Stimulated activated CD4-positive, alpha-beta T cell treated with anti-CD3 and anti-CD28 coated beads, Interleukin-15, amount 100 ng/mL, for 1 hour (primary cell): ENCODE data around the gene GLYATL3.
"Not testable (repeated sequence)": the region's sequence is repeated elsewhere in the genome, so short reads cannot be mapped to it uniquely, and the experiment has no call there.

Source experiments
- DNase-seq, 2 donors: peaks; one replicate each; pipeline ENCODE4 v3.0.0-alpha.2; 2020; ENCODE audit warnings: low read depth in 1 of 2, low spot score in 1 of 2

GLYATL3 gene

DNA sequence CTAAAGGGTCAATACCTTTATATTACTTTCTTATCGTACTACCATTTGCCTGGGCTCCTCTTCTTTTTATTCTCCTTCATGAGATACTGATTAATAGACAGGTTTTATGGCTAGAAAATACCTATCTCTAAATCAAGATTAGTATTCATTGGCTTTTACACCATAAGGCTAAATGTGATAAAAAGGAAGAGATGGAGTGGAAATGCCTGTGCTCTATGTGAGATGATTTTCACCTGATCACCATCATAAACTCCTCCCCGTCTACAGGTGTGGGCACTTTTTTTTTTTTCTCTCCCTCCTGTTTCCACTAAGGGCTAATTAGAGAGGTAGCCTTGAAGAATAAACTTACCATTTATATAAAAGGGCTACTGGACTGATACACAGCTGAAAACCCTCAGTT, at the start of gene GLYATL3:
Gene GLYATL3 (plus strand): TSS at position 301 of the 400 bp plus-strand sequence. CDS start 12,068 bp downstream, outside the sequence.
- no peak for DNase-seq

DNA sequence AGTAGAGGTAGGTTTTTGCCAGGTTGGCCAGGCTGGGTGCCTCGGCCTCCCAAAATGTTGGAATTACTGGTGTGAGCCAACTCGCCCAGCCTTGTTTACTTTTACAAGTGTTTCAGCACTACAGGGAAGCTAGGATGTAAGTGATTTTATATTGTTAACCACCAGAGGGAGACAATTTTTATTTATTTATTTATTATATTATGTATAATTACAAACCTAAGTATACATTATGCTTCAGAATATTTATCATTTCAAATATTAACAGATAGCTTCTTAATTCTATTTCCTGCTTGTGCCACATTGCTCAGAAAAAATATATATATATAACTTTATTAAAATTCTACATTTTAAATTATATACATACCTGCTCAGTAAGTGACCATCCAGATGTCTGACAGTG, 46.5 kb upstream of the GLYATL3 start:
- DNase-seq: no peak

DNA sequence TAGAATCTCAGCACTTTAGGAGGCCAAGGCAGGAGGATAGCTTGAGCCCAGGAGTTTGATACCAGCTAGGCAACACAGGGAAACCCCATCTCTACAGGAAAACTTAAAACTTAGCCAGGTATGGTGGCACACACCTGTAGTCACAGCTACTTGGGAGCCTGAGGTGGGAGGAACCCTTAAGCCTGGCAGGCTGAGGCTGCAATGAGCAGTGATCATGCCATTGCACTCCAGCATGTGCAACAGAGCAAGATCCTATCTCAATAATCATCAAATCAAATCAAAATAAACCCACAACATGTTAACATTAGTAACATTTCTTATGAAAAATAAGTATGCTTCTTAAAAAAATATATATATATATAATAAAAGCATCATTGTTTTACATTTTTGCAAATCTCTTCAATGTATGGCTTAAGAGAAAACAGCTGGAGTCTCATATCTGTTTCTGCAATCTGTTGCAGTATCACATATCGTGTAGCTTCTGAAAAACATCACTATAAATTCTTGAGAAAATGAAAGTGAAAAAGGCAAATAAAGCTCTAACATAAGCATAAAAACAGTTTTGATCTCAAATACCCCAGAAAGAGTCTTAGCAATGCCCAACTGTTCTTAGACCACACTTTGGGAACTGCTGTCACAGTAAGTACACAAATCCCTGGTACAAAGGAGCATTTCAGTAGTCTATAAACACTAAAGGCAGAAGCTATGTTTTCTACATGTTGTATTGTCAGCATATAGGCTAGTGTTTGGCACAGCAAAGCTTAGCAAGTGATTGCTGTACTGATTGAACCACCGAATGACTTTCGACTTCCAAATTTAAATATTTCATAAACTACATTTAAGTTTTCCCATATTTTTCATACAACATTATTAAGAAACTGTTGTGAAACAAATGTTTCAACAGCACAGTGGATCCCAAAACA, 44.7 kb upstream of the GLYATL3 start:
- DNase-seq: no peak

DNA sequence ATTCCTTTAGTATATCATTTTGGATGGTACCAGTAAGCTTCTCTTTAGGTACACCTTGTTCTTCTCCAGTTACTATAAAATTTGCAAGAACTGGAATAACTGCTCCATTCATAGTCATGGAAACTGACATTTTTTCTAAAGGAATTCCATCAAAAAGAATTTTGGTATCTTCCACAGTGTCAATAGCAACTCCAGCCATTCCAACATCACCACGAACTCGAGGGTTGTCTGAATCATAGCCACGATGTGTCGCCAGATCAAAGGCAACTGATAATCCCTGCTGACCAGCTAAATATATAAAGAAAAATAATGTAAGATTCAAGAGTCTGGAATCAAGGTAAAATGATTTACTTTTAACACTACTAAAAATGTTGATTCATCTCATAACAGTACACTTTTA, 42.0 kb upstream of the GLYATL3 start:
- no peak for DNase-seq

DNA sequence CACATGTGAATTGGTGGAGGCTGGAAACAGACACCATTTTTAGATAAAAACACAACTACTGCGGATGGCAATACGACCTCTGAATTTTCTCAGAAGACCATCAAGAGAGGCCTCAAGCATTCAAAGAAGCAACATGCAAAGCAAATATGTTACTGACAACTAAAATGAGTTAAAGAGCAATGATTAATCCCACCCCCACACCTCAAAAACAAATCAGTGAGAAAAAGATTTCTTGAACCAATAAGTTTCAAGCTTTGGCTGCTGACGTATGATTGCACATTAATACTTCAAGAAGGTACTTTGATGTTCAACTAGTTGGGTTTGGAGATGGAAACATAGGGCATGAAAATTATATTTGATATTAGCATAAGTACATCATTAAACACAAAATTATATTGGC, 37.7 kb upstream of the GLYATL3 start:
- DNase-seq: no peak

DNA sequence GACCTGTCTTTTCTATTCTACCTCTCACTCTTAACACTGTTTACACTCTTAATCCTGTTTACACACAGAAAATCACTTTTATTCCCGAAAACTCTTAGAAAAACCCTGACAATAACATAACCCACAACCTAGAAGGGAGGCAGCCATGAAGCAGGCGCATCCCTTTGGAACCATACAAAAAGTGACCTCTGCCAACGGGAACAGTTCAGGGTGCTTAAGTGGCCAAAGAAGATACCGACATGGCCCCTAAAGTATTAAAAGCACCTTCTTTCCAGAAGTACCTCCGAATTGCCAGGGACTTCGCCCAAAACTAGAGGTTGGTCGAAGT, 37.2 kb upstream of the GLYATL3 start:
- DNase-seq: no peak

DNA sequence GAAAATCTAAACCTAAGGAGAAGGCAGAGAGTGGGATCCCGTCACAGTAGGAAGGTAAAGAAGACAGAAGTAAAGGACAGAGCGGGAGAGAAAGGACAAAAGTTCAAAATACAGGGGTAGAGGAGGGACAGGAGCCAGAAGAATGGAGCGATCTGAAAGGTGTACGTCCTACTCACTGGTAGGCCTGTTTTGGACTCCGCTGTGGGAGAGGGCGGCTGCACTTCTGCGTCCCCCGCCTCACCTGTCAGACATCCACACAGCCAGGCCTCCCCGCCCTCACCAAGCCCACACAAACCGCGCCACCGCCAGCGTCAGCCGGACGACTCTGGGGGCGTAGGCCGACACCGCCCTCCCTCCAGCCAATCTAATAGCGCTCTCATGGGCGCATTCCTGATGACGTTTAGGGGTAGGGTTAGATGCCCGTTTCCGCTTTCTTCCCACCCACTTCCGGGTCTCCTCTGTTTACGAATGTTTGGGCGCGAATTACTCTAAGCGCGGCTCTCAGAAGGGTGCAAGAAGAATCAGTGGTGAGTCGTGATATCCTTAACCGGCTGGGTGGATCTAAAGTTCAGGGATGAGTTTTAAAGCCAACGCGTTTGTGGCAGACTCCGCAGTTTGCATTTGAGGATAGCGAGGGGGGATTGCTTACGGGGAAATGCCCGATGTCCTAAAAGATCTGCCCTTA, 36.7 kb upstream of the GLYATL3 start, which contains the start of the genes CENPQ and MMUT:
Gene CENPQ (plus strand): TSS at position 444 of the 685 bp plus-strand sequence. CDS start 6,807 bp downstream, outside the sequence.
Gene MMUT (minus strand): TSS at position 327 of the 685 bp plus-strand sequence. CDS start 3,787 bp downstream, outside the sequence.
- DNase-seq: peak; percentile 72 to 77

DNA sequence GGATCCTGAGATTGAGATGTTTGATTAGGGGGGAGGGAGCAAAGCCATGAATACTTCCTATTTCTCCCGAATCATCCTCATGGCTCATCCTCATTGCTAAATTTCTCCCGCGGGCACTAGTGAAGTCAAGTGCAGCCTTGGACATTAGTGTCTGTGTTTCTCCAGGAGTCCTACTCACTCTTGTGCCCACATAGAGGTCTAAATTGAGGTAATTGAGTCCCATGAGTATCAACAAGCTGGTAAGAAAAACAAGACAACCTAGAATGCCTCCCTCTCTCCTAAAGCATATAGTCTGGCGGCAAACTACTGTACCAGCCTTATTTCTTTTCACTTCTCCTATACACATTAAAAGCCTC, 36.1 kb upstream of the GLYATL3 start:
- no peak for DNase-seq

DNA sequence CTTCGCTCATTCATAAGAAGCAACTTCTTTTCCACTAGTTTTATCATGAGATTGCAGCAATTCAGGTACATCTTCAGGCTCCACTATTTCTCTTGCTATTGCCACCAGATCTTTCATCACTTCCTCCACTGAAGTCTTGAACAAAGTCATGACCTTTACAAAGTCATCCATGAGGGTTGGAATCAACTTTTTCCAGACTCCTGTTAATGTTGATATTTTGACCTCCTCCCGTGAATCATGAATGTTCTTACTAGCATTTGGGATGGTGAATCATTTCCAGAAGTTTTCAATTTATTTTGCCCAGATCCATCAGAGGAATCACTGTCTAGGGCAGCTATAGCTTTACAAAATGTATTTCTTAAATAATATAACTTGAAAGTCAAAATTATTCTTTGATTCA, 35.0 kb upstream of the GLYATL3 start:
- DNase-seq: no peak

DNA sequence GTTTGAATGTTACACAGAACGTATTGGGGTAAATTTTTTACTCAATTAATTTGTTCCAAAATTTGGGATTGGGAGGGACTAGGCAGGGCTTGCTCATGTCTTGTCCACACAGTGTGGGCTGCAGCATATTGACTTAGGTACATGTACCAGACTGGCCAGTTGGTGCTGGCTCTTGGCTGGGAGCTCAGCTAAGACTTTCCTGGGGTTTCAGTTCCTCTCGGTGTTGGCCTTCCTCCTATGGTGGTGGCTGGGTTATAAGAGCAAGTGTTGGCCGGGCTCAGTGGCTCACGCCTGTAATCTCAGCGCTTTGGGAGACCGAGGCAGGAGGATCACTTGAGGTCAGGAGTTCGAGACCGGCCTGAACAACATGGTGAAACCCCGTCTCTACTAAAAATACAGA, 31.7 kb upstream of the GLYATL3 start:
- DNase-seq: no peak

DNA sequence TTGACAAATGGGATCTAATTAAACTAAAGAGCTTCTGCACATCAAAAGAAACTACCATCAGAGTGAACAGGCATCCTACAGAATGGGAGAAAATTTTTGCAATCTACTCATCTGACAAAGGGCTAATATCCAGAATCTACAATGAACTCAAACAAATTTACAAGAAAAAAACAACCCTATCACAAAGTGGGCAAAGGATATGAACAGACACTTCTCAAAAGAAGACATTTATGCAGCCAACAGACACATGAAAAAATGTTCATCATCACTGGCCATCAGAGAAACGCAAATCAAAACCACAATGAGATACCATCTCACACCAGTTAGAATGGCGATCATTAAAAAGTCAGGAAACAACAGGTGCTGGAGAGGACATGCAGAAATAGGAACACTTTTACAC, 23.2 kb upstream of the GLYATL3 start:
- DNase-seq: not testable (repeated sequence)

DNA sequence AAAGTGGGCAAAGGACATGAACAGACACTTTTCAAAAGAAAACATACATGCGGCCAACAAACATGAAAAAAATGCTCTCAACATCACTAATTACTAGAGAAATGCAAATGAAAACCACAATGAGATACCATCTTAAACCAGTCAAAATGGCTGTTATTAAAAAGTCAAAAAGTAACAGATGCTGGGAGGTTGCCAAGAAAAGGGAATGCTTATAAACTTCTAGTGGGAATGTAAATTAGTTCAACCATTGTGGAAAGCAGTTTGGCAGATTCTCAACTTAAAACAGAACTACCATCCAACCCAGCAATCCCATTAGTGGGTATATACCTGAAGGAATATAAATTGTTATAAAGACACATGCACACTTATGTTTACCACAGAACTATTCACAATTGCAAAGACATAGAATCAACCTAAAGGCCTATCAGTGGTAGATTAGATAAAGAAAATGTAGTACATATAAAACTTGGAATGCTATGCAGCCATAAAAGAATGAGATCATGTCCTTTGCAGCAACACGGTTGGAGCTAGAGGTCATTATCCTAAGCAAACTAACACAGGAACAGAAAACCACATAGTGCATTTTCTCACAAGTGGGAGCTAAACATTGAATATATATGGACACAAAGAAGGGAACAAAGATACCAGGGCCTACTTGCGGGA, 20.3 kb upstream of the GLYATL3 start:
- DNase-seq: no peak

DNA sequence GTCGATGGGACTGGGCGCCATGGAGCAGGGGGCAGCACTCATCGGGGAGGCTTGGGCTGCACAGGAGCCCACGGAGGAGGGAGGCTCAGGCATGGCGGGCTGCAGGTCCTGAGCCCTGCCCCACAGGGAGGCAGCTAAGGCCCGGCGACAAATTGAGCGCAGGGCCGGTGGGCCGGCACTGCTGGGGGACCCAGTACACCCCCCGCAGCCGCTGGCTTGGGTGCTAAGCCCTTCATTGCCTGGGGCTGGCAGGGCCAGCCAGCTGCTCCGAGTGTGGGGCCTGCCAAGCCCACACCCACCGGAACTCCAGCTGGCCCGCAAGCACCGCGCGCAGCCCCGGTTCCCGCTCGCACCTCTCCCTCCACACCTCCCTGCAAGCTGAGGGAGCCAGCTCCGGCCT, 17.9 kb upstream of the GLYATL3 start:
- DNase-seq: not testable (repeated sequence)

DNA sequence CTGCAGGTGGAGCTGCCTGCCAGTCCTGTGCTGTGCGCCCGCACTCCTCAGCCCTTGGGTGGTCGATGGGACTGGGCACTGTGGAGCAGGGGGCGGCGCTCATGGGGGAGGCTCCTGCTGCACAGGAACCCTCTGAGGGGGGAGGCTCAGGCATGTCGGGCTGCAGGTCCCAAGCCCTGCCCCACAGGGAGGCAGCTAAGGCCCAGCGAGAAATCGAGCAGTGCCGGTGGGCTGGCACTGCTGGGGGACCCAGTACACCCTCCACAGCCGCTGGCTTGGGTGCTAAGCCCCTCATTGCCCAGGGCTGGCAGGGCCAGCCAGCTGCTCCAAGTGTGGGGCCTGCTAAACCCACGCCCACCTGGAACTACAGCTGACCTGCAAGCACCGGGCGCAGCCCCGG, 16.3 kb upstream of the GLYATL3 start:
- DNase-seq: not testable (repeated sequence)

DNA sequence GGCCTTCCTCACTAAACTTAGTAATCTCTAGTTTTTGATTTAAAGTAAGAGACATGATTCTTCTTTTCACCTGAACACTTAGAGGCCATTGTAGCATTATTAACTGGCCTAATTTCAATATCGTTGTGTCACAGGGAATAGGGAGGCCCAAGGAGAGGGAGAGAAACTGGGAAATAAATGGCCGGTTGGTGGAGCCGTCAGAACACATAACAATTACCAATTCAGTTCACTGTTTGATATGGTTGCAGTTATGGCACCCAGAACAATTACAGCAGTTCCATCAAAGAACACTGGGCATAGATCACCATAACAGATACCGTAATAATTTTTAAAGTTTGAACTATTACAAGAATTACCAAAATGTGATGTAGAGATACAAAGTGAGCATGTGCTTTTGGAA, 9.1 kb upstream of the GLYATL3 start:
- DNase-seq: no peak

DNA sequence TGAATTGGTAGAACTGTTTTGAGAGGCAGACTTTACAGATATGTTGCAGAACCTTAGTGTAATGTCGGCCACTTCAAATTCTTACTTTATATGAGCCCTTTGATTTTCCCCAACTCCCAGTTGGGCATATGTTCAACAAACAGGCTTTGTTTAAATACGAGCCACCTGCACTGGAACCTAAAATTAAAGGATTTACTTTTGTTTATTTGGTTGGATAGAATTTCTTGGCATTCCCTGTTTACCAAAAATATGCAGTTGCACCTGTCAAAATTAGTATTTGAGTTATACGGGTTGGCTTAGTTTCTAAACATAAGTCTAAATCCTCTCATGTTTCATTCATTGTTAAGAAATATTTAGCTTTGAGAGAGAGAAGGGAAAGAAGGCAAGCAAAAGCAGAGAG, 2.4 kb upstream of the GLYATL3 start:
- DNase-seq: no peak

DNA sequence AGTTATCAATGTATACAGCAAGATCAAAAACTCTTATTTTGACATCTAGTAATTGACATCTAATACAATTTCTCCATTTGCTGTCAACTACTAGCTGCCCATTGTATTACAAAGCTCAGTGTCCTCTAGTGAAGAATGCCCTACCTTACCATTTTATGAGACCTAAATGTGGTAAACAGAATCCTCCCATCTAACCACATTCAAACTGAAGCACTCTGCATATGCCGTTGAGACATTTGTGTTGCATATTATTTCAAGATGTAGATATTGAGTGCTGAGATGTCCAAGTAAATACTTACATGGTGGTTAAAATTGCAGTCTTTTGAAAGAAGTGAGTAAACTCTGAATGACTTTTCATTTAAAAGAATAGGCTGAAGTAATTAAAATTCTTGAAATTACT, 597 bp upstream of the GLYATL3 start:
- no peak for DNase-seq

DNA sequence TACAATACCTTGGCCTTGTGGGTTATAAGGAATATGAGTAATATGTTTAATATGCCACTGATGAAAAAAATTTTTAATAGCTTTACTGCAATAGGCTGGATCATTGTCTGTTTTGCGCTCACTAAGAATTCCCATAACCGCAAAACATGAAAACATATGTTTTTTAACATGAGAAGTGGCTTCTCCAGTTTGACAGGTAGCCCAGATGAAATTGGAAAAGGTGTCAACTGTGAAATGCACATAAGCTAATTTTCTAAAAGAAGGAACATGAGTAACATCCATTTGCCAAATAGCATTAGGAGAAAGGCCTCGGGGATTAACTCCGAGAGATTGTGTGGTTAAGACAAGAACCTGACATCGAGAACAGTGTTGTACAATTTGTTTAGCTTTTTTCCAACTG, 4.9 kb downstream of the GLYATL3 start:
- DNase-seq: no peak

DNA sequence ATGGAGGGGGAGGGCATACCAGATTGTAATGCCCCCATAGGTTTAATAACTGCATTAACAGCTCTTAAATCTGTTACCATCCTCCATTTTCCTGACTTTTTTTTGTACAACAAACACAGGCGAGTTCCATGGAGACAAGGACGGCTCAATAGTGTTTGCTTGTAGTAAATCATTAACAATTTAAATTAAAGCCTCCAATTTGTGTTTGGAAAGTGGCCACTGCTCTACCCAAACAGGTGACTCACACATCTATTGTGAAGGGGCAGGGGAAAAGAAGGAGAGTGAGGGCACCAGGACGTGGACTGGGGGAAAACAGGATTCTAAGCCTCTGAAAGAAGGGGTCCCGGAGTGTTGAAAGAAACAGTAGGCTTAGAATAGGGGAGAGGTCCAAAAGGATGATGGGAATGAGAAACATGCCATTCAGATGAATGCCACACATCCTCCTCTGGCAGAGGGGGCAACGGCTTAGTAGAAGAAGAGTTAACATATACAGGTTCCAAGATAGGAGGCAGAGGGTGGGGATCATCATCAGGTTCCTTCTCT, 6.9 kb downstream of the GLYATL3 start:
- DNase-seq: no peak

DNA sequence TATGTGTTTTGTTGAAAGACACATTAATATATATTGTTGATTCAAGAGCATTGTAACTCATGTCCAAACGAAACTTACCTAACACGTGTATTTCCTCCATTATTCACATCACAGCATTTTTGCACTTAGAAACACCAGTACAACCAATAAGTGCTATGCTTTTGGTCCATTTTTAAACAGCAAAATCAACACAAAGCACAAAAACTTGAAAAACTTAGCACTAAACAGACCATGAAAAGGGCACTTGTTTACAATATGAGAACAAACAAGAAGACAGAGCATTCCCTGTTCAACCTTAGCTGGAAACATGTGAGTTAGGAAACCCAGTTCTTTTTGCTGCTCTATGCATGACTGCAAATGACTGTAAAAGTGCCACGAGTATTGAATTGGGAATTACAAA, 9.6 kb downstream of the GLYATL3 start:
- DNase-seq: no peak

DNA sequence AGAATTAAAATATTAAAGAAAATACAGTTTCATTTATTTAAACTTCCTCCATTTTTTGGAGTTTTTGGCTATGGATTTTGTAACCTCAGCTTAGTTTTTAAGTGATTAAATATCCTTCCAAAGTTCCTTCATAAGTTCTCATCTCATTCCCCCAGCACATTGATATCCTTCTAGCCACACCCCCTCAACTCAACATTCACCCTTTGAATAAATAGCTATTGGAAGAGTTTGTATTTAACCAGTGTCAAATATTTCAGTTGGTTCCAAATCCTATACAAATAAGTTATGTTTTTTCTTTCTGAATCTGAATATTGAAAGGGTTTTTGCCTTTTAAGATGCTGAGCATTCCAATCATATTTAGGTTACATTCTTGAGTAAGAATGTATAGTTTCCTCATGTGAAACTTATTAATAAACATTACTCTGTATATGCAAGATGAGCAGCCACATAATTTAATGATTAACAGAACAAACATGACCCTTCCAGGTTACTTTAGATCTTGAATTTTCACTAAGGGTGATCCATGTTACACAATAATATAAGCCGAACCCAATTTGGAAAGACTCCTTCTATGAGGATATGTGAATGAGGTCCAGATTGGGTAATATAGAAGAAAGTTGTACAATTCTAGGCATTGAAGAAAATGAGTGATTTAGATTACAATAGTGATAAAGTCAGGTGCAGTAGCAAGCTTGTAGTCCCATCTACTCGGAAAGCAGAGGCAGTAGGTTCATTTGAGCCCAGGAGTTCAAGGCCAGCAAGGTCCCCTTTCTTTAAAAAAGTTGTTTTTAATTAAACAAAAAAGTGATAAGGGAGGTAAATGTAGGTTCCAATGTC, 13.6 kb downstream of the GLYATL3 start:
- no peak for DNase-seq
